HG02973 (cell line): Measurements from ENCODE around the gene ZNF518A.
"Not testable (repeated sequence)": the region's sequence is repeated elsewhere in the genome, so short reads cannot be mapped to it uniquely, and the experiment has no call there.

ENCODE experiments used
- ATAC-seq: cut with Tn5 transposase; IDR thresholded peaks from one replicate; pipeline ENCODE4 v1.9.1; 2021; ENCODE audit warnings: moderate library complexity; ENCODE audit not compliant: unreplicated experiment

Gene ZNF518A

GRCh38 chr10:96136810-96137209, 6.7 kb downstream of the ZNF518A start:
- no peak for ATAC-seq

DNA sequence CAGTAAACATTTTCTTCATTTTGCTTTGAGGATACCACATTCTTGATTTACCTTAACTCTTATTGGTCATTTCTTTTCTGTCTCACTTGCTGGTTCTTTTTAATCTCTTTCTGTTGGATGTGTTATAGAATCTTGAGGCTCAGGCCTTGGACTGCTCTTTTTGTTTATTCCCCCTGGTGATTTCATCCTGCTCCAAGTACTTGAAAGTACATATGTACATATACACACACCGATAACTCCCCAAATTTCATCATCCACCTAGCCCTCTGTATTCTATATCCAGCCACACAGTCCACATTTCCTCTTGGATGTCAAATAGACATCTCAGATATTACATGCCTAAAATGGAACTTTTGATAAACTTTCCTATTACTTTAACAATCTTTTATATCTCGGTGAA, 7.5 kb downstream of the ZNF518A start:
- no peak for ATAC-seq

DNA sequence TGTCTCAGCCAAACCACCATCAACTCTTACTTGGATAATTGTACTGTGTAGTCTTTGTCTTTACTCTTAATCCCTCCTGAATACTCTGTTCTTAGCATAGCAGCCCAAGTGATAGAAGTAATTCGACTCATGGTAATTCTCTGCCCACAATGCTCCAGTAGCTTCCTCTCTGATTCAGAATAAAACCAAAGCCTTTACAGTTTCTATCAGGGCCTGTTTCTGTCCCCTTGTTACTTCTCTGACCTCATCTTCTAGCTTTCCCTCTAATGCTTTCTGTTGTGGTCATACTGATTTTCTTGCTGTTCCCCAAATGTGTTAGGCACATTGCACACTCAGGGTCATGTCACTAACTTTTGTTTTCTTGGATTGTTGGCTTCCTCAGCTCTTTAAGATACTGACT, 8.0 kb downstream of the ZNF518A start:
- ATAC-seq = peak; percentile 94

GRCh38 chr10:96152437-96152836, 22.3 kb downstream of the ZNF518A start:
- ATAC-seq = no peak

DNA sequence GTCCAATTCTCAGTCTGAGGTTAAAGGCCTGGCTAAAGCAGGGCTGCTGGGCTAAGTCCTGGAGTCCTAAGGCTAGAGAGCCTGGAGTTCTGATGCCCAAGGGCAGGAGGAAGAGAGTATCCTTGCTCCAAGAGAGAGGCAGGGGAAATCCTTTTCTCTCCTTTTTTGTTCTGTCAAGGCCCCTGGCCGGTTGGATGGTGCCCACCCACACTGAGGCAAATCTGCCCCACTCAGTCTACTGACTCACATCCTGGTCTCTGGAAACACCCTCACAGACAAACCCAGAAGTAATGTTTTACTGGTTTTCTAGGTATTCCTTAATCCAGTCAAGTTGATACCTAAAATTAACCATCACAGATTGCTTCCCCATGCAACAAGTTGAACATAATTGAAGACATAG, 23.0 kb downstream of the ZNF518A start:
- ATAC-seq = no peak

- no peak for ATAC-seq
These were observed 35.6 kb downstream of the ZNF518A start for GRCh38 chr10:96165726-96166125.

DNA sequence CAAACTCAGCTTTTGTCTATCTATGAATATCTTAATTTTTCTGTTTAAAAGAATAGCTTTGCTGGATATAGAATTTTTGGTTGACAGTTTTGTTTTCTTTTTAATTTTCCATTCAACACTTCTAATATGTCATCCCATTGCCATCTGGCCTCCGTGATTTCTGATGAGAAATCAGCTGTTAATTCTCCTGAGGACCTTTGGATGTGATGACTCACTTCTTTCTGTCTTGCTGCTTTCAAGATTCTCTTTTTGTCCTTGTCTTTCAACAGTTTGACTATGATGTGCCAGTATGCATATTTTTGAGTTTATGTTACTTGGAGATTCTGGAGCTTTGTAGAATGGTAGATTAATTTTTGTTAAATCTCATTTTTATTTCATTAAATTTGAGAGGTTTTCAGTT, 38.4 kb downstream of the ZNF518A start:
- ATAC-seq = no peak

GRCh38 chr10:96170230-96170629, 40.1 kb downstream of the ZNF518A start:
- ATAC-seq = no peak

DNA sequence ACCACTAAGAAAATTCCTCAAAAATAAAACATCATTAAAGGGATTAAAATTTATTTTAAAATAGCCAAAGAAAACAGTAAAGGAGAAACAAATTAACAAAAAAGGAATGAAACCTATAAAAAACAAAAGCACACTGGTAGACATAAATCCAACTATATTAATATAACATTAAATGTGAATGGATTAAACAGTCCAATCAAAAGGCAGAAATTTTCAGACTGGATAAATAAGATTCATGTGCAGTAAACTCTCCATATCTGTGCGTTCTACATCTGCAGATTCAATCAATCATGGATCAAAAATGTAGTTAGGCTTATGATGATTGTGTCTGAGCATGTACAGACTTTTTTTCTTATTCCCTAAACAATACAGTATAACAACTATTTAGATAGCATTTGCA, 42.6 kb downstream of the ZNF518A start:
- ATAC-seq = no peak

DNA sequence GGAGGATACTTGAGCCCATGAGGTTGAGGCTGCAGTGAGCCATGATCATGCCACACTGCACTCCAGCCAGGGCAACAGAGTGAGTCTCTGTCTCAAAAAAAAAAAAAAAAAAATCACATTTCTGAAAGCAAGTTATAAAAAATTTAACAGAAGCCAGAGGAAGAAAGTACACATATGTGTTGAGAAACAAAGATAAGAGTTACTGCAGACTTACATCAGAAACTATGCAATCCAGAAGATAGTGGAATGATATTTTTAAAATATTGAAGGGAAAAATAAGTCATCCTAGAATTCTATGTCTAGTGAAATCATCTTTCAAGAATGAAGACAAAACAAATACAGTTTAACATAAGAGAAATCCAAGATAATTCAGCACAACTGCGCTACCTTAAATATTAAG, 46.9 kb downstream of the ZNF518A start:
- no peak for ATAC-seq

GRCh38 chr10:96188421-96188820, 58.3 kb downstream of the ZNF518A start:
- ATAC-seq = no peak

- no peak for ATAC-seq
These were observed 58.8 kb downstream of the ZNF518A start for GRCh38 chr10:96188916-96189315.

DNA sequence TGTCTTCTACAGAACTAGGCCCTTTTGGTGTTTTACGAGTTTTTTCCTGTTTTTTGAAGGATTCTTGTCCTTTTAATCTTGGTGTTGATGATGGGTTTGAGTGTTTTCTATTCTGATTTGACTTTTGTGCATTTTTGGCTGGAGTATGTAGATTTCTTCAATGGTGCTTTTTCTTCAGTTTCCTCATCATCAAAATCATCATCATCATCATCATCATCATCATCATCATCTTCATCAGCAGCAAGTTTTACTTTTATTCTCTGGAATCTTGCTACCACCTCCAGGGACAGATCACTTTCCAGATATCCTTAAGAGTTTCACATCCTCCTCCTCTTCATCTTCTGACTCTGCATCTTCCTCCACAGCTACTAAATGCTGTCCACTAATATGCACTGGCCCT, 59.4 kb downstream of the ZNF518A start:
- not testable (repeated sequence) for ATAC-seq

DNA sequence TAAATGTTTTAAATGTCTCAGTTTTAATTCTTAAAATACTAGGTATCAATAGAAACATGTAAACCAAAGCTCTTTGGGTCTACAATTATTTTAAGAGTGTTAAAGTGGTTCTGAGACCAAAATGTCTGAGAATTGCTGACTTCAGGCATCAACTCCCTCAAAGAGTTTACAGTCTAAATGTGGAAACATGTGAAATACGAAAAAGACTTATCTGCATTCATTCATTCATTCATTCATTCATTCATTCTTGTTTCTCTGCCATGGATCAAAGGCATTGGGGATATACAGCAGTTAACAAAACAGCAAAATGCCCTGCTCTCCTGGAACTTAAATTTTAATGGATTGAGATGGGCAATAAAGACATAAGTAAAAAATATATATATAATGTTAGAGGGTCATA, 71.4 kb downstream of the ZNF518A start:
- ATAC-seq = no peak

GRCh38 chr10:96205580-96205979, 75.5 kb downstream of the ZNF518A start:
- ATAC-seq = no peak

DNA sequence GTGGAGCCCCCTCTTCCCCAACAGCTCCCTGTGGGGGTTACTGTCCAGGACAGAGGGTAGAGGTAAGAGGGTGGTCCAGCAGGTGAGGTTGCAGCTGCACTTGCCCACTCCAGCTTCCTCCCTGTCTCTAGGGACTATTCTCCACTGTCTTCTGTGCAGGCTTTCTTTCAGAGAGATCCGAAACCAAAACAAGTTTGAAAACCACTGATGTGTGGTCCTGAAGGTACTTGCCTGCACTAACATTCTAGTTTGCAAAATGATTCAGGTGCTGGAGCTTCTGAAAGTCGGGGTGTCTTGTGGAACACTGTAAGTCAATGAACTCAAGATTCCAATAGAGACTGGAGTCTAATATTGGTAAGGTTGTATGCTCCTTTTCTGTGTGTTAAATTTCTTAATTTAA, 78.2 kb downstream of the ZNF518A start:
- ATAC-seq = no peak

DNA sequence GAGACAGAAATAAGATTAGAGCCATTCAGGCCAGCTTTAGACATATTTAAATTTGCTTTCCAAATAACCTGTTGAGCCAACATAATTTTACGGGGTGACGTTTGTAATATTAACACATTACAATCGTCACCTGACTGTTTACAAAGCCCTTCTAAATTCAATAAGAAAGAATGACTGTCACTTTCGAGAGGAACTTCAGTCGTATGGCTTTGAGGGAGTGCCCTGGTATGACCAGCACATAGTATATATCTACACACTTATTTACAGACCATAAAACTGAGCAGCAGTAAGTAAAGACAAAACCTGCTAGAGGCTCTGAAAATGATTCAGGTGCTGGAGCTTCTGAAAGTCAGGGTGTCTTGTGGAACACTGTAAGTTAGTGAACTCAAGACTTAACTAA, 78.8 kb downstream of the ZNF518A start:
- no peak for ATAC-seq

- no peak for ATAC-seq
These were observed 81.7 kb downstream of the ZNF518A start for GRCh38 chr10:96211764-96212163.

DNA sequence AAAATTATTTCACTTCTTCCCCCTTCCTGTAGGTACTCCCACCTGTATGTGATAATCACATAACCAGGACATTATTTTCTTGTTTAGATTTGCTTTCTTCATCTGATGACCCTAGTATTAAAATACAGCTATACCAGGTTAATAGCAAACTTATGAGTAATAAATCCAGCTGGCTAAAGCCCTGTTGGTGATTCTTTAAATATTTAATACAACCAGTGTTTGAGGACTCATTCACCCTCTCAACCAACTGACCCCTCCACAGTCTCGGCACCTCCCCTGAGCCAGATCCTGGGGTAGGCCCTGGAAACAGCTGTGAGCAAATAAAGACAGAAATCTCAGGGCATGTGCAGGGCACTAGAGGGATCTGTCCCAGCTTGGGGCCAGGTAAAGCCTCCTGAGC, 82.8 kb downstream of the ZNF518A start:
- ATAC-seq = no peak
